HG03066 (cell line): Measurements from ENCODE around the gene UBL4A.

Experiments used
- ATAC-seq: cut with Tn5 transposase; IDR thresholded peaks from one replicate; pipeline ENCODE4 v1.9.1; 2021; ENCODE audit warnings: low read depth; ENCODE audit not compliant: unreplicated experiment

UBL4A gene

GRCh38 chrX:154441984-154442707 is 44.3 kb downstream of the UBL4A start:
- ATAC-seq: no peak

GRCh38 chrX:154441564-154441963 is 44.9 kb downstream of the UBL4A start:
- no peak for ATAC-seq

DNA sequence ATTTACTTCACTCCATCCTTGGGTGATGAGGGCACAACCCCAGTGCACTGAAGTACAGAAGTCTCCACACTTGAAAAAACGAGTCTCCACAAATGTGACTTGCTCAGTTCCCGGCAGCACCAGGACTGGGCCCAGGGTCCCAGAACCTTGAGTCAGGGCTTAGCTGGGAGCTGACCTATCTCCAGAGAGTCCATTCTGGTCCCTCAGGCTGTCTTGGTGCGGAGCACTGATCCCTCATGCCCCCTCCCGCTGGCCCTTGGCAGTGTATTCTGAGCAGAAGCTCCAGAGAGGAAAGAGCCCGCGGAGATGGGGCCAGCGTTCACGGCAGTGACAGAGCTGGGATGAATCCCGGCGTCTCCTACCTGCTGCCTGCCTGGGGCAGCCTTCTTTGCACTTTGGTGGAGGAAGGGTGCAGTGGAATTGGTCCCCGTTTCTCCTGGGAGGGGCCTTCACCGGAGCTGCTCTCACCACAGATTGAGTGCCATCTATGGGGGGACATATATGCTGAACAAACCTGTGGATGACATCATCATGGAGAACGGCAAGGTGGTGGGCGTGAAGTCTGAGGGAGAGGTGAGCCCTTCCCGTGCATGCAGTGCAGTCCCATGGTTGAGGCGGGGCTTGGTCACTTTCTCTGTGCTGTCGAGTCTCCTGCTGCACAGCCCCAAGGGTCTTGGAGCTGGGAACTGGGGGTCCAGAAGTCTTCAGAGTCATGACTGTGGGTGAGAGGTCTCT is 45.6 kb downstream of the UBL4A start:
- ATAC-seq: no peak

DNA sequence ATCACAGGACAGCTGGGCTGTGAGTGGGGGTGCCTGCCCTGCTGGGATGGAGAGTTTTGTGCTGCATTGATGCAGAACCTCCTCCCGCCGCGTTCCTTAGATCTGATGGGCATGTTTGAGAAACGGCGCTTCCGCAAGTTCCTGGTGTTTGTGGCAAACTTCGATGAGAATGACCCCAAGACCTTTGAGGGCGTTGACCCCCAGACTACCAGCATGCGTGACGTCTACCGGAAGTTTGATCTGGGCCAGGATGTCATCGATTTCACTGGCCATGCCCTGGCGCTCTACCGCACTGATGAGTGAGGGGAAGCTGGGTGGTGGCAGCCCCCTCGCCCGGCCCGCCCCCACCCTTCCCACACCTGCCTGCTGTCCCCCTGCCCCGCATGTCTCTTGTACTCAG is 46.6 kb downstream of the UBL4A start:
- ATAC-seq: no peak

DNA sequence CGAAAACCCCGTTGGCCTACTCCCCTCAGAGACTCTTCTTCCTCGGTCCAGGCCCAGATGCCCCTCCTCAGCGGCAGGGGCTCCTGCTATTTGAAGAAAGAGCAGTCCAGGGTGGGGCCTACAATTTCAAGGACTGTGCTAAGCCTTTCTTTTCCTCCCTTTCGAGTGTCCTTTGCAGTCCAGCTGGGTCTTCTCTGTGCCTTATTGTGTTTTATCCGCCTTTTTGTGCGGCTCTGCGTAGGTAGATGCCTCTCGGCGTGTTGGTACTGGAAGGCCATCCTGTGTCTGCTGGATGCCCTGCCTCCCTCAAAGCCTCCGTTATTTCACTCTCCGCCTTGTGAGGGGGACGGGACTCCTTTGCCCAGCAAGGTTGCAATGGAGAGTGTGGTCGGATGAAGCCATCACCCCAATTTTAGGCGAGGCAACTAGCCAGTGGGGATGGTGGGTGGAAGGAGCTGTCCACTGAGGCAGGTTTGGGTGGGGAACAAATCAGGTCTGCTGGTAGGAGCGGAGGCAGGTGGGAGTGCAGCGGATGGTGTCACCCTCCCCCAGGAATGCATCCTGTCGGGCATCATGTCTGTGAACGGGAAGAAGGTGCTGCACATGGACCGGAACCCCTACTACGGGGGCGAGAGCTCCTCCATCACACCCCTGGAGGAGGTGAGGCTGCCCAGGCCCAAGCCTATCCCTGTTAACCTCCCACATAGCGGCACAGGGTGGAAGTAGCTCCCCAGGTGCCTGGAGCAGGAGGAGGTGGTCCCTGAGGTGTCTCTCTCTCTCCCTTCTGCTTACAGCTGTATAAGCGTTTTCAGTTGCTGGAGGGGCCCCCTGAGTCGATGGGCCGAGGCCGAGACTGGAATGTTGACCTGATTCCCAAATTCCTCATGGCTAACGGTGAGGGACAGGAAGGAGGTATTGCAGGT is 48.2 kb downstream of the UBL4A start:
- ATAC-seq: no peak

DNA sequence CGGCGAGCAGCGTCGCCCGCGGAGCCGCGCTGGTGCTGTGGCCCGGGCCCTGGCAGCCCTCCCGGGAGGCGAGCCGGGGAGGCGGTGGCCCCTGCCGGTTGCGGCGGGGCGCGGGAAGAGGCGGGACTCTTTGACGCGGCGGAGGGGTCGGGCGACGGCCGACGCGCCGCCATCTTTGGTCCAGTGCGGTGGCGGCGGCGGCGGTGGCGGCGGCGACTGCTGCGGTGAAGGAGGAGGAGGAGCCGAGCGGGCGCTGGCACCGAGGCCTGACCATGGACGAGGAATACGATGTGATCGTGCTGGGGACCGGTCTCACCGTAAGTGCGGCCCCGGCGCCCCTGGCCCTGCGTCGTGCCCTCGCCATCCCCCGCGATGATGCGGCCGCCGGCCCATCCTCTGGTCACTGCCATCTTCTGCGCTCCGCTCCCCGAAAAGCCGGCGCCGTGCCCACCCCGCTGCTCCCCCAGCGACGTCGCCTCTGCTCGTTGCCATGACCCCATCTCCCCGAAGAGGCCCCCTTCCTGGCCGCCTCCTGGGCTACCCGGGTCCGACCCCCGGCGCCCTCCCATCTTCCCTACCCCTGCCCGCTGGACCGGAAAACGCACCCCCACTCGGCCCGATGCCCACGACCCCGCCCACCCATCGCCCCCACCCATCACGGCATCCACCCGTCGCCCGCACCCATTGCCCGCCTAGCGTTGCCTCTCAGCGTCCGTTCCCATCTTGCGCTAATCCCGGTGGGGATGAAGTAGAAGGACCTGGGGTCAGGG is 49.2 kb downstream of the UBL4A start, which contains the start of gene GDI1:
Gene GDI1, plus strand, starts transcription at position 172 of the 770 bp plus-strand sequence. Its CDS starts 101 bp downstream, at position 273.
- no peak for ATAC-seq

GRCh38 chrX:154436374-154436982 is 49.9 kb downstream of the UBL4A start:
- ATAC-seq: no peak

DNA sequence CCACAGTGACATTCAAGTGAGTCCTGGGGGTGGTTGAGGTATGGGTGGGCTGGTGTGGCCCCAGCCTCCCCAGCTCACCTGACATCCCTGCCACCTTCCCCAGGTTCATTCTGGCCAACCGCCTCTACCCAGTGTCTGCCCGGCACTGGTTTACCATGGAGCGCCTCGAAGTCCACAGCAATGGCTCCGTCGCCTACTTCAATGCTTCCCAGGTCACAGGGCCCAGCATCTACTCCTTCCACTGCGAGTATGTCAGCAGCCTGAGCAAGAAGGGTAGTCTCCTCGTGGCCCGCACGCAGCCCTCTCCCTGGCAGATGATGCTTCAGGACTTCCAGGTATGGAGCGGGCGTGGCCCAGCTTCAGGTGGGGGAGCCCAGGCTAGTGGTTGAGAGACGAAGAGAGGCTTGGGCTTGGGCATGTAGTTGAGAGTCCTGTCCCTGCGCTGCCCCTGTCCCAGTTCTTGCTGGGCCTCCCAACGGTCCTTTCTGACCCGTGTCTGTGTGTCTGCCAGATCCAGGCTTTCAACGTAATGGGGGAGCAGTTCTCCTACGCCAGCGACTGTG is 51.2 kb downstream of the UBL4A start:
- no peak for ATAC-seq

GRCh38 chrX:154434394-154435168 is 51.8 kb downstream of the UBL4A start:
- no peak for ATAC-seq
